ENCODE data around the gene LCN2.

DNA sequence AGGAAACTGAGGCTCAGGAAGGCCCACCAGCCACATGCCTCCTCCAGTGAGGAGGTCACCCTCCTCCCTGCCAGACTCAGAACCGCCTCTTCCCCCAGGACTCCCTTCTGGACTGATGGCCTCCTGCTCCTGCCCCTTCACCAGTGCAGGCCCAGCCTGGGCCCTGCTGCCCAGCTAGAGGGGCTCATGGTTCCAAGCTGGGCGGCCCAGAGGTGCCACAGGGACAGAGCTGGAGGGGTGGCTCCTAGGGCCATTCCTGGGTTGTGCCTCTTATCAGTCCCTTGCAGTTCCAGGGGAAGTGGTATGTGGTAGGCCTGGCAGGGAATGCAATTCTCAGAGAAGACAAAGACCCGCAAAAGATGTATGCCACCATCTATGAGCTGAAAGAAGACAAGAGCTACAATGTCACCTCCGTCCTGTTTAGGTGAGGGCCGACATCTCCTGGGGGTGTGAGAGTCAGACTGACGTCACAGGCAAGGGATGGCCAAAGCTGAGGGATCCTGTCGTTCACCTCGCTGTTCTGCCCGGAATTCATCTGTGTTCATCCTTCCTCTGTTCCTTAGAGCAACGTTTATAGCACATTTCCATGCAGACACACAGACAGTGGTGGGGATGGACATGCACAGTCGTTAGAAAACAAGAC, 819 bp downstream of the LCN2 start:
- TF ChIP-seq CTCF (conservative IDR thresholded peaks at IDR 0.05; ENCODE audit: low read length): no peak
- TF ChIP-seq EZH2phosphoT487 (IDR thresholded peaks at IDR 0.05; ENCODE audit: borderline replicate concordance): no peak

Measured in Loucy (cell line).